Measurements from ENCODE around the gene PRMT3. TPM values are rescaled to one million over a fixed set of nuclear protein-coding genes. Genes with fewer than 3 reads are reported as not detected.
"Not testable (repeated sequence)": the region's sequence is repeated elsewhere in the genome, so short reads cannot be mapped to it uniquely, and the experiment has no call there.

The PRMT3 gene
- total RNA-seq, 3 donors from 2014 or later, result 14.9 to 26.2 (median 18.4) TPM

GRCh38 chr11:20464518-20464917, 77.0 kb downstream of the PRMT3 start:
- H3K4me3 ChIP-seq, result no peak overlapping the region
- intact Hi-C loops (cut with DNase I; ENCODE audit: low total_unique reads), result no loop called here
- no peak overlapping the region for H3K27ac ChIP-seq
- TF ChIP-seq POLR2A (IDR thresholded peaks at IDR 0.05) (no peak), POLR2AphosphoS5 (IDR thresholded peaks at IDR 0.05) (no peak), CTCF (IDR thresholded peaks at IDR 0.05) (no peak)
- no peaks in the 10 kb centered on the region for H3K27me3 ChIP-seq
- no peaks in the 10 kb centered on the region for H3K9me3 ChIP-seq
- H3K36me3 ChIP-seq, result no peaks in the 10 kb centered on the region
- H3K4me1 ChIP-seq, result no peaks in the 10 kb centered on the region
- DNase-seq (ENCODE audit: low spot score in 2 of 2), result no peak

- intact Hi-C loops (cut with DNase I; ENCODE audit: low total_unique reads), result no loop called here
- Histone ChIP-seq H3K27ac (no peak overlapping the region), H3K27me3 (no peaks in the 10 kb centered on the region), H3K36me3 (no peaks in the 10 kb centered on the region), H3K4me1 (no peaks in the 10 kb centered on the region), H3K4me3 (no peak overlapping the region), H3K9me3 (no peaks in the 10 kb centered on the region)
- DNase-seq (ENCODE audit: low spot score in 2 of 2), result no peak
- TF ChIP-seq POLR2A (IDR thresholded peaks at IDR 0.05) (no peak), POLR2AphosphoS5 (IDR thresholded peaks at IDR 0.05) (no peak), CTCF (IDR thresholded peaks at IDR 0.05) (no peak)
These were observed 80.1 kb downstream of the PRMT3 start for GRCh38 chr11:20467487-20468185.

GRCh38 chr11:20470348-20470747, 82.8 kb downstream of the PRMT3 start:
- intact Hi-C loops (cut with DNase I; ENCODE audit: low total_unique reads), result no loop called here

GRCh38 chr11:20471929-20472328, 84.4 kb downstream of the PRMT3 start:
- H3K9me3 ChIP-seq; H3K4me3 ChIP-seq; H3K36me3 ChIP-seq; H3K27ac ChIP-seq; intact Hi-C loops (cut with DNase I; ENCODE audit: low total_unique reads); DNase-seq (ENCODE audit: low spot score in 2 of 2); H3K27me3 ChIP-seq; H3K4me1 ChIP-seq: not testable (repeated sequence)

More at GRCh38 chr11:20470348-20470747, 82.8 kb downstream of the PRMT3 start:
- DNase-seq (ENCODE audit: low spot score in 2 of 2), result no peak
- H3K36me3 ChIP-seq, result no peaks in the 10 kb centered on the region
- TF ChIP-seq CTCF (IDR thresholded peaks at IDR 0.05) (no peak), POLR2AphosphoS5 (IDR thresholded peaks at IDR 0.05) (no peak), POLR2A (IDR thresholded peaks at IDR 0.05) (no peak)
- H3K27ac ChIP-seq, result no peak overlapping the region
- no peaks in the 10 kb centered on the region for H3K4me1 ChIP-seq
- no peaks in the 10 kb centered on the region for H3K27me3 ChIP-seq
- H3K4me3 ChIP-seq, result no peak overlapping the region
- H3K9me3 ChIP-seq, result no peaks in the 10 kb centered on the region

GRCh38 chr11:20474176-20474881, 86.8 kb downstream of the PRMT3 start:
- H3K9me3 ChIP-seq, result no peaks in the 10 kb centered on the region
- DNase-seq (ENCODE audit: low spot score in 2 of 2), result no peak
- TF ChIP-seq CTCF (IDR thresholded peaks at IDR 0.05), result no peak
- TF ChIP-seq POLR2A (IDR thresholded peaks at IDR 0.05), result no peak
- TF ChIP-seq POLR2AphosphoS5 (IDR thresholded peaks at IDR 0.05), result no peak
- no peaks in the 10 kb centered on the region for H3K36me3 ChIP-seq
- no peak overlapping the region for H3K4me3 ChIP-seq
- no peaks in the 10 kb centered on the region for H3K4me1 ChIP-seq
- H3K27me3 ChIP-seq, result no peaks in the 10 kb centered on the region
- intact Hi-C loops (cut with DNase I; ENCODE audit: low total_unique reads), result no loop called here
- peak overlapping the region in 1 of 2 donors; percentile 32 for H3K27ac ChIP-seq

All from breast epithelium (tissue), 4 donors.